Endodermal cell (in vitro differentiated cells): ENCODE results near the gene LOX. TPM values are rescaled to one million over a fixed set of nuclear protein-coding genes. Genes with fewer than 3 reads are reported as not detected.

ENCODE experiments used
- DNase-seq: peaks from one replicate; pipeline ENCODE4 v3.0.0-alpha.2; 2017
- H3K27ac ChIP-seq: 2 replicates; pipeline ENCODE4 v1.5.1; 2013; ENCODE audit warnings: mild to moderate bottlenecking, low read depth, low read length, moderate library complexity
- H3K27me3 ChIP-seq: 2 replicates; pipeline ENCODE4 v1.6.1; 2013; ENCODE audit warnings: mild to moderate bottlenecking, low read length, moderate library complexity; ENCODE audit not compliant: insufficient read depth, control insufficient read depth, poor library complexity, severe bottlenecking
- H3K36me3 ChIP-seq: 2 replicates; pipeline ENCODE4 v1.7.0; 2013; ENCODE audit warnings: mild to moderate bottlenecking, low read length, moderate library complexity; ENCODE audit not compliant: control insufficient read depth, insufficient read depth
- H3K4me1 ChIP-seq: one replicate; pipeline ENCODE4 v1.7.0; 2013; ENCODE audit warnings: low read length; ENCODE audit not compliant: control insufficient read depth, insufficient read depth
- H3K4me3 ChIP-seq: 2 replicates; pipeline ENCODE4 v1.5.1; 2013; ENCODE audit warnings: mild to moderate bottlenecking, low read length, moderate library complexity
- H3K9ac ChIP-seq: 2 replicates; pipeline ENCODE4 v1.6.1; 2013; ENCODE audit warnings: mild to moderate bottlenecking, low read length, moderate library complexity; ENCODE audit not compliant: poor library complexity, severe bottlenecking; ENCODE audit errors: extremely low read depth
- H3K9me3 ChIP-seq: 2 replicates; pipeline ENCODE4 v1.6.1; 2013; ENCODE audit warnings: mild to moderate bottlenecking, low read length, moderate library complexity; ENCODE audit not compliant: control insufficient read depth
- H3K27ac Mint-ChIP-seq: 2 replicates; pipeline ENCODE4 v1.8.0; 2020; ENCODE audit warnings: mixed read lengths
- H3K27me3 Mint-ChIP-seq: 2 replicates; pipeline ENCODE4 v1.8.0; 2021; ENCODE audit warnings: mild to moderate bottlenecking, mixed read lengths; ENCODE audit not compliant: insufficient read depth
- H3K36me3 Mint-ChIP-seq: 2 replicates; pipeline ENCODE4 v1.8.0; 2020; ENCODE audit warnings: low read depth, mixed read lengths
- H3K4me1 Mint-ChIP-seq: 2 replicates; pipeline ENCODE4 v1.8.0; 2020; ENCODE audit warnings: mixed read lengths
- H3K4me3 Mint-ChIP-seq: 2 replicates; pipeline ENCODE4 v1.8.0; 2020; ENCODE audit warnings: mild to moderate bottlenecking, moderate library complexity, mixed read lengths
- H3K9me3 Mint-ChIP-seq: 2 replicates; pipeline ENCODE4 v1.8.0; 2020; ENCODE audit warnings: mild to moderate bottlenecking, mixed read lengths
- WGBS, 2 experiments: methylation state at CpG; one replicate each; pipeline versions ENCODE4 v1.1.5 to v1.1.7; 2013; ENCODE audit warnings: missing lambda C conversion rate in 2 of 2, mixed read lengths in 1 of 2; ENCODE audit not compliant: insufficient coverage in 1 of 2, insufficient read length in 1 of 2; 5-methylcytosine and 5-hydroxymethylcytosine counted together
- total RNA-seq, 2 donors: library from RNA; stranded (reverse); fragmentation: NEBNext Ultra II Directional in 1 of 2; extraction: Animal tissue kit (Norgen Biotek cat#: 25700) in 1 of 2; gene quantifications; 2 replicates in 1 of 2; 3 replicates in 1 of 2; pipeline ENCODE4 v1.2.1, GENCODE V29; 2021
- TF ChIP-seq, protein P1 (sequence below): fragments of 200-600 bp; sonication (generic); conservative IDR thresholded peaks from 2 replicates; pipeline ENCODE4 v1.5.0; 2021; ENCODE audit warnings: antibody characterized with exemption, mild to moderate bottlenecking

LOX gene
- total RNA-seq, 2 donors from 2014 or later, result 16.4 to 16.5 TPM

DNA sequence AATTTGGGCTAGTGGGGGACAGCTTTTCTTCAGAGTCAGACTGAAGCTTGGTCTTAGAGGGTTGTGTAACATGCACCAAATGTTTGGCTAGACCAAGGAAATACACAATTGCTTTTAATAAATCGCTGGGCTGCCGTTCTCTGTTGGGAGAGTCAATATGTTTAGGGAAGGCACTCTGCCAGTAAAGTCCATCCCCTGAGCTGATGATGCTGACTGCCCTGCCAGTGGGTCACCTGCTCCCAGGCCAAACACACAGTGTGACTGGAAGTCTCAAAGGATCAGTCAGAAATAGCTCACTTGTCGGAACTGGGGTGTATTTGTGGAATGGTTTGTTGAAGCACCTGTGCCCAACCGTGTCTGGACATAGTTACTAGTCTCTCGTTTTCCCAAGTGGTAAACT lies 33.4 kb upstream of the LOX start:
- no peak overlapping the region for H3K27ac Mint-ChIP-seq
- no peaks in the 10 kb centered on the region for H3K36me3 Mint-ChIP-seq
- Histone ChIP-seq H3K9me3 (no peaks in the 10 kb centered on the region), H3K4me3 (no peak overlapping the region), H3K27ac (no peak overlapping the region), H3K36me3 (no peaks in the 10 kb centered on the region), H3K9ac (no peak overlapping the region), H3K4me1 (peaks cover 4% of the 10 kb centered on the region), H3K27me3 (no peaks in the 10 kb centered on the region)
- no peak overlapping the region for H3K4me3 Mint-ChIP-seq
- no peaks in the 10 kb centered on the region for H3K9me3 Mint-ChIP-seq
- WGBS, 2 experiments, result 94 to 100% methylated on average over 2 to 5 of the region's 5 CpGs
- peaks cover 19% of the 10 kb centered on the region for H3K4me1 Mint-ChIP-seq
- TF ChIP-seq, protein P1, sequence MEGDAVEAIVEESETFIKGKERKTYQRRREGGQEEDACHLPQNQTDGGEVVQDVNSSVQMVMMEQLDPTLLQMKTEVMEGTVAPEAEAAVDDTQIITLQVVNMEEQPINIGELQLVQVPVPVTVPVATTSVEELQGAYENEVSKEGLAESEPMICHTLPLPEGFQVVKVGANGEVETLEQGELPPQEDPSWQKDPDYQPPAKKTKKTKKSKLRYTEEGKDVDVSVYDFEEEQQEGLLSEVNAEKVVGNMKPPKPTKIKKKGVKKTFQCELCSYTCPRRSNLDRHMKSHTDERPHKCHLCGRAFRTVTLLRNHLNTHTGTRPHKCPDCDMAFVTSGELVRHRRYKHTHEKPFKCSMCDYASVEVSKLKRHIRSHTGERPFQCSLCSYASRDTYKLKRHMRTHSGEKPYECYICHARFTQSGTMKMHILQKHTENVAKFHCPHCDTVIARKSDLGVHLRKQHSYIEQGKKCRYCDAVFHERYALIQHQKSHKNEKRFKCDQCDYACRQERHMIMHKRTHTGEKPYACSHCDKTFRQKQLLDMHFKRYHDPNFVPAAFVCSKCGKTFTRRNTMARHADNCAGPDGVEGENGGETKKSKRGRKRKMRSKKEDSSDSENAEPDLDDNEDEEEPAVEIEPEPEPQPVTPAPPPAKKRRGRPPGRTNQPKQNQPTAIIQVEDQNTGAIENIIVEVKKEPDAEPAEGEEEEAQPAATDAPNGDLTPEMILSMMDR, result no peak
- peaks cover 4% of the 10 kb centered on the region for H3K27me3 Mint-ChIP-seq
- no peak for DNase-seq

DNA sequence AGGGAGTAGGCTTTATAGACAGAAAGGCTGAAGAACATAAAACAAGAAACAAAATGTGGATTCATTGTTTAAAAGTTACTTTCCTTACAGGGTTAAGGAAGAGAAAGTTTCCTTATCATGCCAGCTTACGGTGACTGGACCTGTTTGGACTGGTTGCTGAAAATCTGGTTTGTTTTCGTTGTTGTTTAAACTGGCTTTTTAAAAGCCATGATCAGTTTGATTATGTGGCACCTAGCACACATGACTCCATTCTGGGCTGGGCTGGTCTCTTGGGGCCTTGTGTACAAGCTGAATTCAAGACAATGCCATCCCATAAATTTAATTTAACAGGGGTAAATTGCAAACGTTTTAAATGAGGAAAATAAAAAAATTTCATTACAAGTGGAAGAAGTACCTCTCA lies 32.9 kb upstream of the LOX start:
- no peaks in the 10 kb centered on the region for H3K36me3 Mint-ChIP-seq
- no peak overlapping the region for H3K4me3 Mint-ChIP-seq
- TF ChIP-seq, protein P1, result no peak
- Histone ChIP-seq H3K4me3 (no peak overlapping the region), H3K4me1 (peaks cover 4% of the 10 kb centered on the region), H3K36me3 (no peaks in the 10 kb centered on the region), H3K27ac (no peak overlapping the region), H3K27me3 (no peaks in the 10 kb centered on the region), H3K9ac (no peak overlapping the region), H3K9me3 (no peaks in the 10 kb centered on the region)
- H3K27me3 Mint-ChIP-seq, result peaks cover 4% of the 10 kb centered on the region
- H3K9me3 Mint-ChIP-seq, result no peaks in the 10 kb centered on the region
- no peak overlapping the region for H3K27ac Mint-ChIP-seq
- WGBS, 2 experiments, result 80 to 81% methylated on average over 1 to 3 of the region's 3 CpGs
- no peak for DNase-seq
- H3K4me1 Mint-ChIP-seq, result peaks cover 19% of the 10 kb centered on the region

DNA sequence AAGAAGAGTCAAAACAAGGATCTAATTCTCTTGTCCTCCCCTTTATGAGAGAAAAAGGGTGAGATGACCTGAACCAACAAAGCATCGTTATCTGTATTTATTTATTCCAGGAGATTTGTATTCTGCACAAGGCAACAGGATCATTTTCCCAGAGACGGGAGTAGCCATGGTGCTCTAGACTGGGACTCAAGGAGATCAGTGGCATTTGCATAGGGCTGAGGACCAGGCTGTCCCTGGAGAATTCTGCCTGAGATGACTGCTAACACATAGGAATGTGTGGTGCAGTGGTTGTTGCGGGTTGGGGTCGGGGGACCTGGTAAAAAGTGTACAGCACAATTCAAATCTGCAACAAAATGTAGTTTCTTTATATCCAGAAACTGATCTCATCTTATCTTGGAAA lies 29.0 kb upstream of the LOX start:
- no peak overlapping the region for H3K27ac Mint-ChIP-seq
- H3K4me3 Mint-ChIP-seq, result no peak overlapping the region
- H3K9me3 ChIP-seq, result no peaks in the 10 kb centered on the region
- no peaks in the 10 kb centered on the region for H3K36me3 ChIP-seq
- no peak overlapping the region for H3K9ac ChIP-seq
- peaks cover 3% of the 10 kb centered on the region for H3K4me1 ChIP-seq
- no peak overlapping the region for H3K27ac ChIP-seq
- no peak overlapping the region for H3K4me3 ChIP-seq
- 89 to 93% methylated on average over 2 to 4 of the region's 4 CpGs for WGBS, 2 experiments
- peaks cover 4% of the 10 kb centered on the region for H3K27me3 Mint-ChIP-seq
- H3K4me1 Mint-ChIP-seq, result peaks cover 16% of the 10 kb centered on the region
- no peaks in the 10 kb centered on the region for H3K27me3 ChIP-seq
- DNase-seq, result no peak
- no peaks in the 10 kb centered on the region for H3K36me3 Mint-ChIP-seq
- TF ChIP-seq, protein P1, result no peak
- H3K9me3 Mint-ChIP-seq, result no peaks in the 10 kb centered on the region
